ENCODE measurements around the gene SLC5A4. TPM values are rescaled to one million over a fixed set of nuclear protein-coding genes. Genes with fewer than 3 reads are reported as not detected.

Gene SLC5A4
- polyA plus RNA-seq, 3 donors = 0.25 to 2.5 (median 0.81) TPM

GRCh38 chr22:32240461-32240860 lies 14.7 kb downstream of the SLC5A4 start:
- 59 to 62% (median 61%) methylated on average over 2 of the region's 2 CpGs for WGBS, 3 donors
- no peak overlapping the region for H3K27ac ChIP-seq (ENCODE audit: low read depth, low read length)

- WGBS, 3 donors = 48 to 89% (median 79%) methylated on average over 1 of the region's 1 CpG
- no peak overlapping the region for H3K27ac ChIP-seq (ENCODE audit: low read depth, low read length)
Observed at GRCh38 chr22:32237906-32238305, 17.2 kb downstream of the SLC5A4 start.

GRCh38 chr22:32236970-32237369 lies 18.2 kb downstream of the SLC5A4 start:
- WGBS, 3 donors = 72 to 81% (median 80%) methylated on average over 8 of the region's 8 CpGs
- no peak overlapping the region for H3K27ac ChIP-seq (ENCODE audit: low read depth, low read length)

GRCh38 chr22:32233091-32233490 lies 22.1 kb downstream of the SLC5A4 start:
- no peak overlapping the region for H3K27ac ChIP-seq (ENCODE audit: low read depth, low read length)
- 85 to 87% (median 87%) methylated on average over 5 of the region's 5 CpGs for WGBS, 3 donors

GRCh38 chr22:32232191-32232830 lies 22.8 kb downstream of the SLC5A4 start:
- 43 to 69% (median 53%) methylated on average over 5 of the region's 5 CpGs for WGBS, 3 donors
- H3K27ac ChIP-seq (ENCODE audit: low read depth, low read length) = no peak overlapping the region

- WGBS, 3 donors = 48 to 59% (median 53%) methylated on average over 7 of the region's 7 CpGs
- H3K27ac ChIP-seq (ENCODE audit: low read depth, low read length) = no peak overlapping the region
Observed at GRCh38 chr22:32226326-32227104, 28.6 kb downstream of the SLC5A4 start.

- 66 to 83% (median 77%) methylated on average over 1 of the region's 1 CpG for WGBS, 3 donors
Observed at GRCh38 chr22:32222991-32223390, 32.2 kb downstream of the SLC5A4 start.

GRCh38 chr22:32219026-32219425 lies 36.1 kb downstream of the SLC5A4 start:
- no peak overlapping the region for H3K27ac ChIP-seq (ENCODE audit: low read depth, low read length)
- WGBS, 3 donors = 57 to 93% (median 78%) methylated on average over 3 of the region's 3 CpGs

More at GRCh38 chr22:32222991-32223390, 32.2 kb downstream of the SLC5A4 start:
- H3K27ac ChIP-seq (ENCODE audit: low read depth, low read length) = no peak overlapping the region

- 52 to 69% (median 68%) methylated on average over 6 of the region's 6 CpGs for WGBS, 3 donors
- H3K27ac ChIP-seq (ENCODE audit: low read depth, low read length) = no peak overlapping the region
Observed at GRCh38 chr22:32218470-32218869, 36.7 kb downstream of the SLC5A4 start.

GRCh38 chr22:32217465-32217864 lies 37.7 kb downstream of the SLC5A4 start:
- WGBS, 3 donors = 76 to 81% (median 78%) methylated on average over 2 of the region's 2 CpGs
- no peak overlapping the region for H3K27ac ChIP-seq (ENCODE audit: low read depth, low read length)

- H3K27ac ChIP-seq (ENCODE audit: low read depth, low read length) = no peak overlapping the region
- WGBS, 3 donors = 73 to 87% (median 73%) methylated on average over 10 of the region's 10 CpGs
Observed at GRCh38 chr22:32216911-32217310, 38.2 kb downstream of the SLC5A4 start.

GRCh38 chr22:32211011-32211410 lies 44.1 kb downstream of the SLC5A4 start:
- 48 to 69% (median 60%) methylated on average over 7 of the region's 7 CpGs for WGBS, 3 donors

GRCh38 chr22:32208681-32209080 lies 46.5 kb downstream of the SLC5A4 start:
- 82 to 91% (median 86%) methylated on average over 3 of the region's 3 CpGs for WGBS, 3 donors
- H3K27ac ChIP-seq (ENCODE audit: low read depth, low read length) = no peak overlapping the region

More at GRCh38 chr22:32211011-32211410, 44.1 kb downstream of the SLC5A4 start:
- H3K27ac ChIP-seq (ENCODE audit: low read depth, low read length) = no peak overlapping the region

GRCh38 chr22:32207971-32208480 lies 47.1 kb downstream of the SLC5A4 start:
- no peak overlapping the region for H3K27ac ChIP-seq (ENCODE audit: low read depth, low read length)
- WGBS, 3 donors = 85 to 94% (median 89%) methylated on average over 4 of the region's 4 CpGs

GRCh38 chr22:32206774-32207758 lies 48.1 kb downstream of the SLC5A4 start:
- 62 to 77% (median 73%) methylated on average over 22 of the region's 22 CpGs for WGBS, 3 donors
- H3K27ac ChIP-seq (ENCODE audit: low read depth, low read length) = no peak overlapping the region

- 84 to 85% (median 85%) methylated on average over 28 to 30 of the region's 30 CpGs for WGBS, 3 donors
- no peak overlapping the region for H3K27ac ChIP-seq (ENCODE audit: low read depth, low read length)
Observed at GRCh38 chr22:32205974-32206773, 49.0 kb downstream of the SLC5A4 start.

GRCh38 chr22:32204856-32205722 lies 50.1 kb downstream of the SLC5A4 start, which contains the start of gene RFPL2:
Gene RFPL2, minus strand, starts transcription at chr22:32205073. Its CDS starts 2,622 bp downstream, at chr22:32202451.
- H3K27ac ChIP-seq (ENCODE audit: low read depth, low read length) = no peak within 1 kb of the TSS
- 56 to 76% (median 59%) methylated on average over 37 to 41 of the region's 41 CpGs for WGBS, 3 donors

Measured in adipose tissue (tissue), 3 donors.